ENCODE measurements around the gene WDR5B.

Gene WDR5B

DNA sequence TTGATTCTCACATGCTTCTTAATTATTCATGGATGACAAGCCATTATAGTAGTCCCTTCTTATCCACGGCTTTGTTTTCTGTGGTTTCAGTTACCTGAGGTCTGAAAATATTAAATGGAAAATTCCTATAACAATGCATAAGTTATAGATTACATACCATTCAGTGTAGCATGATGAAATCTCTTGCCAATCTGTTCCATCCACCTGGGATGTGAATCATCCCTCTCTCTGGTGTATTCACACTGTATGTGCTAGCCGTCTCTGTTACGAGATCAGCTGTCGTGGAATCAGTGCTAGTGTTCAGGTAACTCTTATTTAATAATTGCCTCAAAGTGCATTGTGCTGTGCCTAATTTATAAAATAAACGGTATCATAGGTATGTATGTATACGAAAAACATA lies 5.2 kb downstream of the WDR5B start:
- DNase-seq (ENCODE audit: low read depth, low spot score), result no peak
- no peak overlapping the region for H3K4me3 ChIP-seq (ENCODE audit: low read length)
- no peaks in the 10 kb centered on the region for H3K27me3 ChIP-seq (ENCODE audit: control insufficient read depth, insufficient read depth, low read length)
- H3K4me1 ChIP-seq (ENCODE audit: control insufficient read depth, insufficient read depth, low read length), result no peaks in the 10 kb centered on the region
- H3K36me3 ChIP-seq (ENCODE audit: control insufficient read depth, insufficient read depth, low read length), result peaks cover 4% of the 10 kb centered on the region; the same call in 1 of the 2 replicates
- no peak overlapping the region for H3K27ac ChIP-seq (ENCODE audit: low read length)
- H3K9me3 ChIP-seq (ENCODE audit: control insufficient read depth, insufficient read depth, low read length), result no peaks in the 10 kb centered on the region
- no CpG with 5 or more reads among the region's 6 CpGs for WGBS (ENCODE audit: insufficient coverage, insufficient read length)

DNA sequence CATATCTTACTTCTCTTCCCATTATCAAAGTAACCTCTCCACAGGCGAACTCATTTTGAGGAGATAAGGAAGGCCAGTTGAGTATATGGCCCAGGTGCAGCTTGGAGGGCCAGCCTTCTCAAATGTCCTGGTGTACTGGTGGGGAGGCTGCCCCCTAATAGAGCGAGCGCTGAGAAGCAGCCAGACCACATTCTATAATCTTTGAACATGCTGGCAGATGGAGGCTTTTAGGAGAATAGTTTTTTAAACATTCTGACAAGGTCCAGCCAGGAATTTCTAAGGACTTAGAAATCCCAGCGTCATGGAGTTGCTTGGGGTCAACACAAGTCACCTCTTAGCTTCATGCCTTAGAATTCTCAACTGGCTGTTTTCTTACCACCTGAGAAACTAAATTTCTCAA lies 5.8 kb downstream of the WDR5B start:
- Histone ChIP-seq H3K36me3 (ENCODE audit: control insufficient read depth, insufficient read depth, low read length) (peaks cover 5% of the 10 kb centered on the region; the same call in 1 of the 2 replicates), H3K27me3 (ENCODE audit: control insufficient read depth, insufficient read depth, low read length) (no peaks in the 10 kb centered on the region), H3K4me3 (ENCODE audit: low read length) (no peak overlapping the region), H3K4me1 (ENCODE audit: control insufficient read depth, insufficient read depth, low read length) (no peaks in the 10 kb centered on the region), H3K9me3 (ENCODE audit: control insufficient read depth, insufficient read depth, low read length) (no peaks in the 10 kb centered on the region), H3K27ac (ENCODE audit: low read length) (no peak overlapping the region)
- DNase-seq (ENCODE audit: low read depth, low spot score), result no peak
- WGBS (ENCODE audit: insufficient coverage, insufficient read length), result no CpG with 5 or more reads among the region's 4 CpGs

DNA sequence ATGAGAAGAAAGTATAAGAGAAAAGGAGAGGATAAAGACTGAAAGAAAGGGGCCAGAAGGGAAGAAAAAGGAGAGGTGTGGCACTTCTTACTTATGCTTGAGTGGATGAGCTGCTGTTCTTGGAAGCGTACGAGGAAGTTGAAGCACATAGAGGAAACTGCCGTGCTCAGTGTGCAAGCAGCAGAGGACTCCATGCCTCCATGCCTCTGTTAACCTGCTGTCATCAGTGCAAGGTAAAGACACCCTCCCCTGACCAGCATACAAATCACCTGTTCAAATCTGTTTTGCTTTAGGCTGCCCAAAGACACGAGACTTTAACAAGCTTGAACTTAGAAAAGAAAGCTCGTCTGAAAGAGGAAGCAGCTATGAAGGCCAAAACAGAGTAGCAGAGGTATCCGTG lies 6.4 kb downstream of the WDR5B start:
- H3K4me1 ChIP-seq (ENCODE audit: control insufficient read depth, insufficient read depth, low read length), result no peaks in the 10 kb centered on the region
- H3K9me3 ChIP-seq (ENCODE audit: control insufficient read depth, insufficient read depth, low read length), result no peaks in the 10 kb centered on the region
- H3K4me3 ChIP-seq (ENCODE audit: low read length), result no peak overlapping the region
- no peak overlapping the region for H3K27ac ChIP-seq (ENCODE audit: low read length)
- WGBS (ENCODE audit: insufficient coverage, insufficient read length), result no CpG with 5 or more reads among the region's 6 CpGs
- H3K27me3 ChIP-seq (ENCODE audit: control insufficient read depth, insufficient read depth, low read length), result no peaks in the 10 kb centered on the region
- DNase-seq (ENCODE audit: low read depth, low spot score), result no peak
- H3K36me3 ChIP-seq (ENCODE audit: control insufficient read depth, insufficient read depth, low read length), result peaks cover 5% of the 10 kb centered on the region; the same call in 1 of the 2 replicates

DNA sequence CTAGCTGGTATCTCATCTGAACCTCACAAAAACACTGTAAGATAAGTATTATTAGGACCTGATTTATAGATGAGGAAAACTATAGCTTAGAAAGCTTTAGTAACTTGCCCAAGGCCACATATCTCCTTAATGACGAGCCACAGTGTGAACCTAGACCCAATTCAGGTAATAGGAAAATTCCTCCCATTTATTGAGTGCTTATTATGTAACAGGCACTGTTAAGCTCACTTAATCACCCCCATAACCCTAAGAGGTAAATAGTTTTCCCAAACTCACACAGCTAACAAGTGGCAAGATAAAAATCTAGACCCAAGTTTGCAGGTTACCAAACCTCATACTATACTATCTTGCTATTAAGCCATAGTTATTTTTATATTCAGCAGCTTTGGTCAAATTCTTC lies 7.9 kb downstream of the WDR5B start:
- Histone ChIP-seq H3K36me3 (ENCODE audit: control insufficient read depth, insufficient read depth, low read length) (peaks cover 7% of the 10 kb centered on the region; the same call in 1 of the 2 replicates), H3K27ac (ENCODE audit: low read length) (no peak overlapping the region), H3K9me3 (ENCODE audit: control insufficient read depth, insufficient read depth, low read length) (no peaks in the 10 kb centered on the region), H3K27me3 (ENCODE audit: control insufficient read depth, insufficient read depth, low read length) (no peaks in the 10 kb centered on the region), H3K4me3 (ENCODE audit: low read length) (no peak overlapping the region), H3K4me1 (ENCODE audit: control insufficient read depth, insufficient read depth, low read length) (no peaks in the 10 kb centered on the region)
- no CpG with 5 or more reads among the region's 1 CpG for WGBS (ENCODE audit: insufficient coverage, insufficient read length)
- DNase-seq (ENCODE audit: low read depth, low spot score), result no peak

DNA sequence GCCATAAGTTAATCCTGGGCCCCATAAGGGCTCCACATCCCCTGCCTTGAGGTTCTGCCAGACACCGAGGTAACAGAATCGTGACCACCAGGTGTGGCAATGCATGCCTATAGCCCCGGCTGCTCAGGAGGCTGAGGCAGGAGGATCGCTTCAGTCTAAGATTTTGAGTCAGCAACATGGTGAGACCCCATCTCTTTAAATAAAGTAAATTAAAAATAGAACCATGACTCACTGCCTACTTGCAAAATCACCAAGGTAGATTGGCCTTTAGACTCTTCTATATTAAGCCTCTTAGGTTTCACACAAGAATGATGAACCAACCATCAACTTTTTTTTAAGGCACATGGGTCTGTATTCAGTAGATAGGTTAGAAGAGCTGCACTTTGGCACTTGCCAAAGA lies 9.7 kb downstream of the WDR5B start:
- DNase-seq (ENCODE audit: low read depth, low spot score), result no peak
- Histone ChIP-seq H3K27ac (ENCODE audit: low read length) (no peak overlapping the region), H3K4me1 (ENCODE audit: control insufficient read depth, insufficient read depth, low read length) (no peaks in the 10 kb centered on the region), H3K36me3 (ENCODE audit: control insufficient read depth, insufficient read depth, low read length) (peaks cover 7% of the 10 kb centered on the region; the same call in 1 of the 2 replicates), H3K9me3 (ENCODE audit: control insufficient read depth, insufficient read depth, low read length) (no peaks in the 10 kb centered on the region), H3K27me3 (ENCODE audit: control insufficient read depth, insufficient read depth, low read length) (no peaks in the 10 kb centered on the region), H3K4me3 (ENCODE audit: low read length) (no peak overlapping the region)
- no CpG with 5 or more reads among the region's 4 CpGs for WGBS (ENCODE audit: insufficient coverage, insufficient read length)

DNA sequence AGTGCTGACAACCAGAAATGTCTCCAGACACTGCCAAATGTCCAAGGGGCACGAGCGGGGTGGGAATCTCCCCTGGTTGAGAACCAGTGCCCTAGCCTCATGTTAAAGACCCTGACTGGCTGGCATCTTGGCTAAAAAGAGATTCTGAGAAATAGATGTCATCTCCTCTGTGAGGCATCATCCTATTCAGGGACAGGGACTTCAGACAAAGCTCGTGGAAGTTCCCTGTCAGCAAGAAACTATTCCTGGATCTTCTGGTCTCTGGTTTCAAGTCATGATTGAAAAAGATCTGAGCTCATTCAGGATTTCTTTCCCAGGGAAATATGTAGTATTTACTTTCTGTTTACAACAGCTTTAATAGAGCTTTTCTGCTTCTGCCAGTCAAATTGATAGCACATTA lies 10.8 kb downstream of the WDR5B start:
- whole genome bisulfite sequencing (ENCODE audit: insufficient coverage, insufficient read length), result no CpG with 5 or more reads among the region's 3 CpGs
- Histone ChIP-seq H3K4me3 (ENCODE audit: low read length) (no peak overlapping the region), H3K27me3 (ENCODE audit: control insufficient read depth, insufficient read depth, low read length) (no peaks in the 10 kb centered on the region), H3K4me1 (ENCODE audit: control insufficient read depth, insufficient read depth, low read length) (no peaks in the 10 kb centered on the region), H3K9me3 (ENCODE audit: control insufficient read depth, insufficient read depth, low read length) (no peaks in the 10 kb centered on the region), H3K36me3 (ENCODE audit: control insufficient read depth, insufficient read depth, low read length) (peaks cover 7% of the 10 kb centered on the region; the same call in 1 of the 2 replicates), H3K27ac (ENCODE audit: low read length) (no peak overlapping the region)
- DNase-seq (ENCODE audit: low read depth, low spot score), result no peak

DNA sequence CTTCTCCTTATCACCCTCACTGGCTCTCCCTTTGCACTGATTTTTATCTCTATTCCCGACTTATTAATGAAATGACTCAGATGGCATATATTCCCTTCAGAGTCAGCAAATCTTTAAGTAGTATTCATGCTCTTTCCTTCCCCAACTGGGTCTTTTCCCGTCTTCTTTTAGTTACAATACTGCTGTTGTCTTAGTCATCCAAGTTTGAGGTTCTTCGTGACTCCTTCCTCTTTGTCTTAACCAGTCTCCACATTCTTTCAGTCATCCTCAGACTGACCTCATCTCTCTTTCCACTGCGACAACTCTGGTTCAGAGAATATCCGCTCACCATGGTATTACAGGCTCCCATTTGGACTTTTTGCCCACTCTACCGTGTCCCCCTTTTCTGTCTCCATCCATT lies 12.4 kb downstream of the WDR5B start:
- no peak for DNase-seq (ENCODE audit: low read depth, low spot score)
- H3K36me3 ChIP-seq (ENCODE audit: control insufficient read depth, insufficient read depth, low read length), result peaks cover 7% of the 10 kb centered on the region; the same call in 1 of the 2 replicates
- no peak overlapping the region for H3K4me3 ChIP-seq (ENCODE audit: low read length)
- H3K4me1 ChIP-seq (ENCODE audit: control insufficient read depth, insufficient read depth, low read length), result no peaks in the 10 kb centered on the region
- no peaks in the 10 kb centered on the region for H3K9me3 ChIP-seq (ENCODE audit: control insufficient read depth, insufficient read depth, low read length)
- no peak overlapping the region for H3K27ac ChIP-seq (ENCODE audit: low read length)
- H3K27me3 ChIP-seq (ENCODE audit: control insufficient read depth, insufficient read depth, low read length), result no peaks in the 10 kb centered on the region
- no CpG with 5 or more reads among the region's 6 CpGs for WGBS (ENCODE audit: insufficient coverage, insufficient read length)

DNA sequence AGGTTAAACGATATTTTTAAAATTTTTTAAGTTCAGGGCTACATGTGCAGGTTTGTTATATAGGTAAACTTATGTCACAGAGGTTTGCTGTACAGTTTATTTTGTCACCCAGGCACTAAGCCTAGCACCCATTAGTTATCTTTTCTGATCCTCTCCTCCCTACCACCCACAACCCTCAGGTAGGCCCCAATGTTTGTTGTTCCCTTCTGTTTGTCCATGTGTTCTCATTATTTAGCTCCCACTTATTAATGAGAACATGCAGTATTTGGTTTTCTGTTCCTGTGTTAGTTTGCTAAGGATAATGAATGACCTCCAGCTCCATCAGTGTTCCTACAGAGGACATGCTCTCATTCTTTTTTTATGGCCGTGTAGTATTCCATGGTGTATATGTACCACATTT lies 16.9 kb downstream of the WDR5B start:
- Histone ChIP-seq H3K4me1 (ENCODE audit: control insufficient read depth, insufficient read depth, low read length) (no peaks in the 10 kb centered on the region), H3K4me3 (ENCODE audit: low read length) (no peak overlapping the region), H3K27ac (ENCODE audit: low read length) (no peak overlapping the region), H3K36me3 (ENCODE audit: control insufficient read depth, insufficient read depth, low read length) (peaks cover 2% of the 10 kb centered on the region; the same call in 1 of the 2 replicates), H3K27me3 (ENCODE audit: control insufficient read depth, insufficient read depth, low read length) (no peaks in the 10 kb centered on the region), H3K9me3 (ENCODE audit: control insufficient read depth, insufficient read depth, low read length) (no peaks in the 10 kb centered on the region)
- DNase-seq (ENCODE audit: low read depth, low spot score), result no peak
- 100% methylated on average over 1 of the region's 2 CpGs for WGBS (ENCODE audit: insufficient coverage, insufficient read length)

DNA sequence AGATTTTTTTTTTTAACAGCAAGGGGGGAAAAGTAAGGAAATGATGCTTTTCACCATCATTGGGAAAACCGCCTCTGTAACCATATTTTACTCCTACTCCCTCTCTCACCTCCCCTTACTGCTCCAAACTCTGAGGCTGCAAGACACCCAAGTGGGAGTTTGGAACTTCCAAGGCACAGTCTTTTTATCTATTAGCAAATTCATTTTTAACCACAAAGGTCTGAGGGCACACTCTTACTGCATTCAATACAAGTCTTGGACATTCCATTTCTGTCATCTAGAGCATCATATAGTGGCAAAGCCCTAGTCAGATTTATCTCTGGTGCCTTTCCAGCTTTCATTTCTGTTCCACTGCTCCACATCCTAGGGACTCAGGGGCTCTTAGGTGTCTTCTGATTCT lies 18.7 kb downstream of the WDR5B start:
- H3K4me1 ChIP-seq (ENCODE audit: control insufficient read depth, insufficient read depth, low read length), result no peaks in the 10 kb centered on the region
- H3K9me3 ChIP-seq (ENCODE audit: control insufficient read depth, insufficient read depth, low read length), result no peaks in the 10 kb centered on the region
- no CpG with 5 or more reads among the region's 1 CpG for WGBS (ENCODE audit: insufficient coverage, insufficient read length)
- no peak overlapping the region for H3K4me3 ChIP-seq (ENCODE audit: low read length)
- no peak for DNase-seq (ENCODE audit: low read depth, low spot score)
- H3K27ac ChIP-seq (ENCODE audit: low read length), result no peak overlapping the region
- H3K36me3 ChIP-seq (ENCODE audit: control insufficient read depth, insufficient read depth, low read length), result no peaks in the 10 kb centered on the region
- no peaks in the 10 kb centered on the region for H3K27me3 ChIP-seq (ENCODE audit: control insufficient read depth, insufficient read depth, low read length)

DNA sequence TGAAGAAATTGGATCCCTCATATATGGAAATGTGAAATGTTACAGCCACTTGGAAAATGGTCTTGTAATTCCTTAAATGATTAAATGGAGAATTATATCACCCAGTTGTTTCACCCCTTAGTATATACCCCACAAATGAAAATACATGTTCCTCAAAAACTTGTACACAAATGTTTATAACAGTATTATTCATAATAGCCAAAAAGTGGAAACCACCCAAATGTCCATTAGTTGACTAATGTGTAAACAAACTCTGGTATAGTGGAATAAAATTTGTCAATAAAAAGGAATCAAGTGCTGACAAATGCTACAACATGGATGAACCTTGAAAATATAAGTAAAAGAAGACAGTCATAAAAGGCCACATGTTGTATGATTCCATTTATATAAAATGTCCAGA lies 19.4 kb downstream of the WDR5B start:
- no peaks in the 10 kb centered on the region for H3K27me3 ChIP-seq (ENCODE audit: control insufficient read depth, insufficient read depth, low read length)
- no peaks in the 10 kb centered on the region for H3K9me3 ChIP-seq (ENCODE audit: control insufficient read depth, insufficient read depth, low read length)
- no peak overlapping the region for H3K27ac ChIP-seq (ENCODE audit: low read length)
- DNase-seq (ENCODE audit: low read depth, low spot score), result no peak
- H3K36me3 ChIP-seq (ENCODE audit: control insufficient read depth, insufficient read depth, low read length), result no peaks in the 10 kb centered on the region
- no peak overlapping the region for H3K4me3 ChIP-seq (ENCODE audit: low read length)
- no peaks in the 10 kb centered on the region for H3K4me1 ChIP-seq (ENCODE audit: control insufficient read depth, insufficient read depth, low read length)

DNA sequence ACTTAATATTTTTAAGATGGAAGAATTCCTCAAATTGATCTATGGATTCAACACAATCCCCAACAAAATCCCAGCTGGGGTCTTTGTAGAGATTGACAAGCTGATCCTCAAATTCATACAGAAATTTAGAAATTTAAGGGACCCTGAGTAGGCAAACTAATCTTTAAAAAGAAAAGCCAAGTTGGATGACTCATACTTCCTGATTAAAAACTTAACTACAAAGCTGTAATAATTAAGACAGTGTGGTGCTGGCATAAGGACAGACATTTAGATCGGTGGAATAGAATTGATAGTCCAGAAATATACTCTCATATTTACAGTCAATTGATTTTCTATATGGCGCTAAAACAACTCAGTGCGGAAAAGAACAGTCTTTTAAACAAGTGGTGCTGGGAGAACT lies 20.3 kb downstream of the WDR5B start:
- Histone ChIP-seq H3K9me3 (ENCODE audit: control insufficient read depth, insufficient read depth, low read length) (no peaks in the 10 kb centered on the region), H3K27ac (ENCODE audit: low read length) (no peak overlapping the region), H3K4me1 (ENCODE audit: control insufficient read depth, insufficient read depth, low read length) (no peaks in the 10 kb centered on the region), H3K4me3 (ENCODE audit: low read length) (no peak overlapping the region), H3K27me3 (ENCODE audit: control insufficient read depth, insufficient read depth, low read length) (no peaks in the 10 kb centered on the region), H3K36me3 (ENCODE audit: control insufficient read depth, insufficient read depth, low read length) (no peaks in the 10 kb centered on the region)
- WGBS (ENCODE audit: insufficient coverage, insufficient read length), result no CpG with 5 or more reads among the region's 3 CpGs
- no peak for DNase-seq (ENCODE audit: low read depth, low spot score)

All from iPS DF 6.9 (cell line).